ENCODE data around the gene TERF2IP. TPM values are rescaled to one million over a fixed set of nuclear protein-coding genes. Genes with fewer than 3 reads are reported as not detected.

Gene TERF2IP
- total RNA-seq, 1 donor from 2014 or later = 34.9 TPM

GRCh38 chr16:75697571-75697970, 50.0 kb downstream of the TERF2IP start:
- H3K9me3 ChIP-seq (ENCODE audit: low read depth) = no peaks in the 10 kb centered on the region
- no peaks in the 10 kb centered on the region for H3K36me3 Mint-ChIP-seq
- DNase-seq (ENCODE audit: low spot score) = no peak
- no peak overlapping the region for H3K4me3 Mint-ChIP-seq
- no peak overlapping the region for H3K27ac ChIP-seq
- H3K9me3 Mint-ChIP-seq = no peaks in the 10 kb centered on the region
- H3K27me3 Mint-ChIP-seq (ENCODE audit: insufficient read depth, low read depth) = no peaks in the 10 kb centered on the region
- H3K4me3 ChIP-seq = no peak overlapping the region
- H3K4me1 Mint-ChIP-seq = peaks cover 5% of the 10 kb centered on the region
- no peak overlapping the region for H3K27ac Mint-ChIP-seq
- no peak overlapping the region for H2AFZ ChIP-seq (replicated peaks)
- no peaks in the 10 kb centered on the region for H3K27me3 ChIP-seq
- H3K4me1 ChIP-seq = no peaks in the 10 kb centered on the region
- H3K79me2 ChIP-seq (ENCODE audit: low read depth) = no peaks in the 10 kb centered on the region
- no peaks in the 10 kb centered on the region for H3K36me3 ChIP-seq
- TF ChIP-seq CTCF (IDR thresholded peaks at IDR 0.05) (no peak), EZH2phosphoT487 (IDR thresholded peaks at IDR 0.05) (no peak), EZH2 (IDR thresholded peaks at IDR 0.05) (no peak)
- no peaks in the 10 kb centered on the region for H4K20me1 ChIP-seq (ENCODE audit: low read depth)
- H3K9ac ChIP-seq = no peak overlapping the region
- H3K4me2 ChIP-seq = no peak overlapping the region
- H3F3A ChIP-seq (ENCODE audit: low read depth) = no peaks in the 10 kb centered on the region

- Mint-ChIP-seq H3K4me1 (peaks cover 5% of the 10 kb centered on the region), H3K27ac (no peak within 1 kb of the TSS), H3K4me3 (no peak within 1 kb of the TSS), H3K9me3 (peaks cover 3% of the 10 kb centered on the region), H3K27me3 (ENCODE audit: insufficient read depth, low read depth) (no peaks in the 10 kb centered on the region), H3K36me3 (no peaks in the 10 kb centered on the region)
- Histone ChIP-seq H3K9me3 (ENCODE audit: low read depth) (no peaks in the 10 kb centered on the region), H3K36me3 (no peaks in the 10 kb centered on the region), H3K4me1 (peaks cover 4% of the 10 kb centered on the region), H3K4me3 (no peak within 1 kb of the TSS), H3K9ac (no peak within 1 kb of the TSS), H2AFZ (replicated peaks) (no peak within 1 kb of the TSS), H3K27ac (no peak within 1 kb of the TSS), H4K20me1 (ENCODE audit: low read depth) (no peaks in the 10 kb centered on the region), H3K27me3 (no peaks in the 10 kb centered on the region), H3K4me2 (no peak within 1 kb of the TSS), H3K79me2 (ENCODE audit: low read depth) (no peaks in the 10 kb centered on the region), H3F3A (ENCODE audit: low read depth) (no peaks in the 10 kb centered on the region)
- no peak for DNase-seq (ENCODE audit: low spot score)
- TF ChIP-seq EZH2 (IDR thresholded peaks at IDR 0.05) (no peak), CTCF (IDR thresholded peaks at IDR 0.05) (no peak), EZH2phosphoT487 (IDR thresholded peaks at IDR 0.05) (no peak)
These were observed 53.8 kb downstream of the TERF2IP start, which contains the start of gene DUXB for GRCh38 chr16:75701361-75701760. TSS of gene DUXB (minus strand) at chr16:75701461. CDS start at chr16:75701418, 43 bp downstream.

- Histone ChIP-seq H2AFZ (replicated peaks) (no peak overlapping the region), H3K27me3 (no peaks in the 10 kb centered on the region), H3F3A (ENCODE audit: low read depth) (no peaks in the 10 kb centered on the region), H3K36me3 (no peaks in the 10 kb centered on the region), H3K9me3 (ENCODE audit: low read depth) (no peaks in the 10 kb centered on the region), H3K27ac (no peak overlapping the region), H3K9ac (no peak overlapping the region), H3K79me2 (ENCODE audit: low read depth) (no peaks in the 10 kb centered on the region), H3K4me3 (no peak overlapping the region), H3K4me2 (no peak overlapping the region), H3K4me1 (peaks cover 4% of the 10 kb centered on the region), H4K20me1 (ENCODE audit: low read depth) (no peaks in the 10 kb centered on the region)
- Mint-ChIP-seq H3K27ac (no peak overlapping the region), H3K4me1 (peaks cover 5% of the 10 kb centered on the region), H3K36me3 (no peaks in the 10 kb centered on the region), H3K27me3 (ENCODE audit: insufficient read depth, low read depth) (peaks cover 2% of the 10 kb centered on the region), H3K9me3 (peaks cover 5% of the 10 kb centered on the region), H3K4me3 (no peak overlapping the region)
- TF ChIP-seq CTCF (IDR thresholded peaks at IDR 0.05) (no peak), EZH2phosphoT487 (IDR thresholded peaks at IDR 0.05) (no peak), EZH2 (IDR thresholded peaks at IDR 0.05) (no peak)
- DNase-seq (ENCODE audit: low spot score) = no peak
These were observed 54.7 kb downstream of the TERF2IP start for GRCh38 chr16:75702242-75702641.

All from neural progenitor cell (in vitro differentiated cells).